NB4 (cell line): Measurements from ENCODE around the gene SLC37A3.

ENCODE experiments used
- DNase-seq: peaks from one replicate; pipeline ENCODE4 v3.0.0; 2010; ENCODE audit warnings: low read depth
- H3K4me3 ChIP-seq: one replicate; pipeline ENCODE4 v1.5.1; 2011; ENCODE audit warnings: mild to moderate bottlenecking, low read depth, low read length, moderate library complexity
- MYC ChIP-seq: IDR thresholded peaks from 2 replicates; pipeline ENCODE4 v1.6.1; 2011; ENCODE audit warnings: low read depth, low read length
- POLR2A ChIP-seq: IDR thresholded peaks from 2 replicates; pipeline ENCODE4 v1.6.1; 2011; ENCODE audit warnings: mild to moderate bottlenecking; ENCODE audit not compliant: insufficient read length; ENCODE audit errors: extremely low read depth
- TF ChIP-seq, protein P1 (sequence below): IDR thresholded peaks from 2 replicates; pipeline ENCODE4 v1.6.1; 2011; ENCODE audit warnings: low read depth, low read length
- TF ChIP-seq, protein P2 (sequence below): IDR thresholded peaks from one replicate; pipeline ENCODE4 v1.5.1; 2012; ENCODE audit warnings: low read depth, low read length

SLC37A3 gene

DNA sequence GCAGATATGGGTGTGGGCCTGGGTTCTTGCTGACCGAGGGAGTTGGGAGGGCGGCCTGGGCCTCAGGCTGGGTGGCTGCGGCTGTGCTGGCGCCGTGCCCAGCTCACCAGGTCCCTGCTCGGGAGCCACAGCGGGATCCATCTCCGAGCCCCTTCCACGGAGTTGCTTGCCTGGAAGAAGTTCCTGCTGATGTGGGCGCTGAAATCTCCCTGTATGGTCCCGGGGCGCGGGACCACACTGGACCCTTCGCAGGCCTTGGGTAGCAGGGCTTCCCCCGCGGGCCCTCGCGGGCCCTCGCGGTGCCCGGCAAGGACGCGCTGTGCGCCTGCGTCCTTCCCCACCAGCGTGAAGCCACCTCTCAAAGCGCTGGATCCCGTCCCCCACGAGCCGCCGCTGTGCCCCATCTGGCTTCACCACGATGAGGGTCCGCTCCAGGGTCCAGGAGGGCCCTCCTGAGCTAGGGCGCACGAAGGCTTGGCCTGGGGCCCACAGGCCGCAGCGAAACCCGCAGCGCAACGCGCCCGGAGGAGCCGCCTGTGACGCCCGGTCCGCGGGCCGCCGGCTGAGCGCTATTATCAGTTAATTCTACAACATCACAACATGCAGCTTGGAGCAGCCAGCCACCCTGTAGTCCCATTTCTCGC, 37.0 kb upstream of the SLC37A3 start:
- TF ChIP-seq, protein P1, sequence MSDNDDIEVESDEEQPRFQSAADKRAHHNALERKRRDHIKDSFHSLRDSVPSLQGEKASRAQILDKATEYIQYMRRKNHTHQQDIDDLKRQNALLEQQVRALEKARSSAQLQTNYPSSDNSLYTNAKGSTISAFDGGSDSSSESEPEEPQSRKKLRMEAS, result no peak
- no peak for TF ChIP-seq POLR2A
- TF ChIP-seq MYC, result no peak
- TF ChIP-seq, protein P2, sequence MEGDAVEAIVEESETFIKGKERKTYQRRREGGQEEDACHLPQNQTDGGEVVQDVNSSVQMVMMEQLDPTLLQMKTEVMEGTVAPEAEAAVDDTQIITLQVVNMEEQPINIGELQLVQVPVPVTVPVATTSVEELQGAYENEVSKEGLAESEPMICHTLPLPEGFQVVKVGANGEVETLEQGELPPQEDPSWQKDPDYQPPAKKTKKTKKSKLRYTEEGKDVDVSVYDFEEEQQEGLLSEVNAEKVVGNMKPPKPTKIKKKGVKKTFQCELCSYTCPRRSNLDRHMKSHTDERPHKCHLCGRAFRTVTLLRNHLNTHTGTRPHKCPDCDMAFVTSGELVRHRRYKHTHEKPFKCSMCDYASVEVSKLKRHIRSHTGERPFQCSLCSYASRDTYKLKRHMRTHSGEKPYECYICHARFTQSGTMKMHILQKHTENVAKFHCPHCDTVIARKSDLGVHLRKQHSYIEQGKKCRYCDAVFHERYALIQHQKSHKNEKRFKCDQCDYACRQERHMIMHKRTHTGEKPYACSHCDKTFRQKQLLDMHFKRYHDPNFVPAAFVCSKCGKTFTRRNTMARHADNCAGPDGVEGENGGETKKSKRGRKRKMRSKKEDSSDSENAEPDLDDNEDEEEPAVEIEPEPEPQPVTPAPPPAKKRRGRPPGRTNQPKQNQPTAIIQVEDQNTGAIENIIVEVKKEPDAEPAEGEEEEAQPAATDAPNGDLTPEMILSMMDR, result no peak
- H3K4me3 ChIP-seq, result no peak overlapping the region
- no peak for DNase-seq

DNA sequence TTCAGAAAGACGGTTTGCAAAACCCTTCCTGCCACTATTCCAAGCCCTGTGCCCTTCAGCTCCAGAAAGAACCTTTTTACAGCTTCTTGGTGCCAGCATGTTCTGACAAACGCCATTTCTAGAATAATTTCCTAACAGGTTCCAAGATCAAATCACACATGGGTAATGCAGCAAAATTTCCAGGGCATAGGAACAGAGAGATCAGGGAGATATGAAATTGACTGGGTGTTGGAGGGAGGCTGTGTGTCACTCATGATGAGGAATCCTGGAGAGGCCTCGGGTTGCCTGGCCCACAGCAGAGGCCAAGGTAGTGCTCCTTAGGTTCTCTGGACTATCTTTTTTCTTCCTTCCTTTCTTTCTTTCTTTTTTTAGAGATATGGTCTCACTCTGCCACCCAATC, 35.1 kb upstream of the SLC37A3 start:
- no peak for DNase-seq
- TF ChIP-seq, protein P2, result no peak
- no peak for TF ChIP-seq MYC
- TF ChIP-seq, protein P1, result no peak
- no peak for TF ChIP-seq POLR2A
- no peak overlapping the region for H3K4me3 ChIP-seq

DNA sequence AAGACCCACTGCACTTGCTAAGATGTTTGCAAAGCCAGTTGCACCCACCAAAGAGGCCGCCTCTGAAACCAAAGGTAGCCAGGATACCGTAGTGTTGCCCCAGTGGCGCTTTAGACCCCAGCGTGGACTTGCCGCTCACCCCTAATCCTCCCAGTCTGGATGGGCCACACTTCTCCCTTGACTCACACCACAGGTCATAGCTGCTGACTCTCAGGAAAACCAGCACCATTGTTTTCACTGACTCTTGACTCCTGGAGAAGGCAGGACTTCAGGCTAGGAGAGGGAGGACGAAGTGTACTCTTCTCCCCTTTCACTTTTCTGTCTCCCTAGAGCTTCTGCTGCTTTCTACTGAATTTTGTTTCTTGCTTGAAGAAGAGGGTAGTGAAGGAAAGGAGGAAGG, 27.8 kb upstream of the SLC37A3 start:
- DNase-seq, result no peak
- no peak overlapping the region for H3K4me3 ChIP-seq
- TF ChIP-seq POLR2A (no peak), MYC (no peak)
- TF ChIP-seq, protein P2, result no peak
- TF ChIP-seq, protein P1, result no peak

DNA sequence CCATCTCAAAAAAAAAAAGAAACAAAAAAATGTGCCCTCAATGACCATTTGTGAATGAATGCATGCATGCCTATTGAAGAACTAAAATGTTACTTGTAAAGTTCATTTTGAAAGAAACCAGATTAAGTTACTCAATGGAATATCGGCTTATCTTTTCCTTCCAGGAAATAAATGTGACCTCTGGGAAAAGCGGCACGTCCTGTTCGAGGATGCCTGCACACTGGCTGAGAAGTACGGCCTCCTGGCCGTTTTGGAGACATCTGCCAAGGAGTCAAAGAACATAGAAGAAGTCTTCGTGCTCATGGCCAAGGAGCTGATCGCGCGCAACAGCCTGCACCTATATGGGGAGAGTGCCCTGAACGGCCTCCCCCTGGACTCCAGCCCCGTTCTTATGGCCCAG, 27.4 kb upstream of the SLC37A3 start:
- TF ChIP-seq, protein P2, result no peak
- TF ChIP-seq, protein P1, result no peak
- no peak for TF ChIP-seq MYC
- TF ChIP-seq POLR2A, result no peak

DNA sequence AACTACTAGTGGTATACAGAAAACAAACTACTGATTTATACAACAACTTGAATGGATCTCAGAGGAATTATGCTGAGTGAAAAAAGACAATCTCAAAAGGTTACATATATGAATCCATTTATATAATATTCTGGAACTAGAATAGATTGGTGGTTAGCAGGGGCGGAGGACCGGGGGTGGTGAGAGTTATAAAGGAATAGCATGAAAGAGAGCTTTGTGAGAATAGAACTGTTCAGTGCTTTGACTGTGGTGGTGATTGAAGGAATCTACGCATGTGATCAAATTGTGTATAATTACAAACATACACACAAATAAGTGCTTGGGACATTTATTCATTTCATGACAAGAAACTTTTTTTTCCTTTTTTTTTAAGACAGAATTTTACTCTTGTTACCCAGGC, 25.2 kb upstream of the SLC37A3 start:
- no peak overlapping the region for H3K4me3 ChIP-seq
- no peak for DNase-seq
- TF ChIP-seq, protein P2, result no peak
- TF ChIP-seq POLR2A, result no peak
- TF ChIP-seq MYC, result no peak
- TF ChIP-seq, protein P1, result no peak

More for the DNA sequence above, 27.4 kb upstream of the SLC37A3 start:
- H3K4me3 ChIP-seq, result no peak overlapping the region
- DNase-seq, result no peak
